ENCODE measurements around the gene TOPORS. TPM values are rescaled to one million over a fixed set of nuclear protein-coding genes. Genes with fewer than 3 reads are reported as not detected.

Gene TOPORS
- total and polyA plus RNA-seq, 2 donors from 2014 or later: 8.1 to 15.6 TPM

- intact Hi-C loops (cut with DNase I): no loop called here
- FAIRE-seq: no peak
- H3K36me3 ChIP-seq (ENCODE audit: control insufficient read depth in 2 of 3, insufficient read depth in 3 of 3, low read length in 3 of 3): no peaks in the 10 kb centered on the region
Measured at GRCh38 chr9:32497921-32498320, 54.5 kb downstream of the TOPORS start.

GRCh38 chr9:32490601-32491000 is 61.8 kb downstream of the TOPORS start:
- TF ChIP-seq CTCF (IDR thresholded peaks at IDR 0.05; ENCODE audit: borderline replicate concordance, extremely low read depth, insufficient read depth): no peak
- no peak overlapping the region for H3K27ac ChIP-seq (ENCODE audit: low read depth in 2 of 2, low read length in 2 of 2)
- H3K27me3 ChIP-seq (ENCODE audit: control insufficient read depth, insufficient read depth, low read length): no peaks in the 10 kb centered on the region
- peaks cover 0 to 12% (median 8%) of the 10 kb centered on the region in 3 donors for H3K36me3 ChIP-seq (ENCODE audit: control insufficient read depth in 2 of 3, insufficient read depth in 3 of 3, low read length in 3 of 3)
- DNase-seq (peak in 1 of 5 donors; percentile 41), FAIRE-seq (no peak)
- H3K9me3 ChIP-seq (ENCODE audit: control insufficient read depth in 2 of 3, insufficient read depth in 1 of 3, low read length in 3 of 3): no peaks in the 10 kb centered on the region
- H3K4me3 ChIP-seq (ENCODE audit: low read length in 3 of 3): no peak overlapping the region
- no peak overlapping the region for H3K9ac ChIP-seq (ENCODE audit: low read length in 3 of 3)
- peaks cover 0 to 13% (median 0%) of the 10 kb centered on the region in 3 donors for H3K4me1 ChIP-seq (ENCODE audit: control insufficient read depth in 2 of 3, insufficient read depth in 2 of 3, low read depth in 1 of 3, low read length in 3 of 3)
- intact Hi-C loops (cut with DNase I): no loop called here

More at GRCh38 chr9:32497921-32498320, 54.5 kb downstream of the TOPORS start:
- Histone ChIP-seq H3K27me3 (ENCODE audit: control insufficient read depth, insufficient read depth, low read length) (no peaks in the 10 kb centered on the region), H3K9me3 (ENCODE audit: control insufficient read depth in 2 of 3, insufficient read depth in 1 of 3, low read length in 3 of 3) (no peaks in the 10 kb centered on the region), H3K9ac (ENCODE audit: low read length in 3 of 3) (no peak overlapping the region), H3K27ac (ENCODE audit: low read depth in 2 of 2, low read length in 2 of 2) (no peak overlapping the region), H3K4me3 (ENCODE audit: low read length in 3 of 3) (no peak overlapping the region), H3K4me1 (ENCODE audit: control insufficient read depth in 2 of 3, insufficient read depth in 2 of 3, low read depth in 1 of 3, low read length in 3 of 3) (no peaks in the 10 kb centered on the region)
- no peak for TF ChIP-seq CTCF (IDR thresholded peaks at IDR 0.05; ENCODE audit: borderline replicate concordance, extremely low read depth, insufficient read depth)
- no peak for DNase-seq

Other genes starting within 250 kb of the TOPORS start
- gene ACO1, start 167.9 kb downstream of the TOPORS start, total RNA-seq: 36.8 TPM
- 70.5 TPM for gene ACO1, start 167.9 kb downstream of the TOPORS start, polyA plus RNA-seq (ENCODE audit: insufficient read depth, low read depth, low replicate concordance)
- 13.1 TPM for gene RIGI, start 26.4 kb downstream of the TOPORS start, total RNA-seq
- 5.0 TPM for gene RIGI, start 26.4 kb downstream of the TOPORS start, polyA plus RNA-seq (ENCODE audit: insufficient read depth, low read depth, low replicate concordance)
- gene SMIM27, start 259 bp downstream of the TOPORS start, total RNA-seq: 14.6 TPM
- gene SMIM27, start 259 bp downstream of the TOPORS start, polyA plus RNA-seq (ENCODE audit: insufficient read depth, low read depth, low replicate concordance): 36.9 TPM
- 47.6 TPM for gene NDUFB6, start 20.6 kb upstream of the TOPORS start, total RNA-seq
- 132 TPM for gene NDUFB6, start 20.6 kb upstream of the TOPORS start, polyA plus RNA-seq (ENCODE audit: insufficient read depth, low read depth, low replicate concordance)
- gene TAF1L, start 83.1 kb upstream of the TOPORS start, total RNA-seq: not detected
- not detected for gene TAF1L, start 83.1 kb upstream of the TOPORS start, polyA plus RNA-seq (ENCODE audit: insufficient read depth, low read depth, low replicate concordance)
- not detected for gene TMEM215, start 231.0 kb upstream of the TOPORS start, total RNA-seq
- gene TMEM215, start 231.0 kb upstream of the TOPORS start, polyA plus RNA-seq (ENCODE audit: insufficient read depth, low read depth, low replicate concordance): not detected

Data from kidney (tissue), 14 donors.